NCI-H1092 (cell line): Measurements from ENCODE around the gene SLC17A2.

Experiments
- DNase-seq: peaks from one replicate; lab custom pipeline; 2025; lab: John Stamatoyannopoulos, UW

SLC17A2 gene

GRCh38 chr6:25930532-25931410 lies at the start of gene SLC17A2:
TSS of gene SLC17A2 (minus strand) at chr6:25930691. CDS start at chr6:25925796, 4,895 bp downstream.
- DNase-seq, result no peak

GRCh38 chr6:25975923-25976560 lies 45.6 kb upstream of the SLC17A2 start:
- DNase-seq, result no peak

GRCh38 chr6:25973923-25974555 lies 43.5 kb upstream of the SLC17A2 start:
- no peak for DNase-seq

GRCh38 chr6:25972902-25973301 lies 42.4 kb upstream of the SLC17A2 start:
- DNase-seq, result no peak

GRCh38 chr6:25972128-25972527 lies 41.6 kb upstream of the SLC17A2 start:
- no peak for DNase-seq

- DNase-seq, result no peak
These were observed 40.8 kb upstream of the SLC17A2 start for GRCh38 chr6:25971187-25971821.

GRCh38 chr6:25968769-25969168 lies 38.3 kb upstream of the SLC17A2 start:
- DNase-seq, result no peak

GRCh38 chr6:25966711-25967110 lies 36.2 kb upstream of the SLC17A2 start:
- no peak for DNase-seq

GRCh38 chr6:25965058-25965457 lies 34.6 kb upstream of the SLC17A2 start:
- no peak for DNase-seq

- DNase-seq, result no peak
These were observed 33.1 kb upstream of the SLC17A2 start for GRCh38 chr6:25963426-25964123.

GRCh38 chr6:25962149-25963127 lies 31.9 kb upstream of the SLC17A2 start, which contains the start of gene TRIM38:
TSS of gene TRIM38 (plus strand) at chr6:25962802. CDS start at chr6:25966523, 3,721 bp downstream.
- DNase-seq, result no peak

- DNase-seq, result no peak
These were observed 31.2 kb upstream of the SLC17A2 start for GRCh38 chr6:25961619-25962148.

- no peak for DNase-seq
These were observed 30.2 kb upstream of the SLC17A2 start for GRCh38 chr6:25960734-25961133.

GRCh38 chr6:25959890-25960536 lies 29.5 kb upstream of the SLC17A2 start:
- DNase-seq, result no peak

- DNase-seq, result no peak
These were observed 28.2 kb upstream of the SLC17A2 start for GRCh38 chr6:25958700-25959162.

GRCh38 chr6:25956226-25956625 lies 25.7 kb upstream of the SLC17A2 start:
- DNase-seq, result no peak

- no peak for DNase-seq
These were observed 24.3 kb upstream of the SLC17A2 start for GRCh38 chr6:25954756-25955155.

GRCh38 chr6:25953733-25954132 lies 23.2 kb upstream of the SLC17A2 start:
- no peak for DNase-seq

- DNase-seq, result no peak
These were observed 22.0 kb upstream of the SLC17A2 start for GRCh38 chr6:25952535-25952934.
